Measurements from ENCODE around the gene YBX3. TPM values are rescaled to one million over a fixed set of nuclear protein-coding genes. Genes with fewer than 3 reads are reported as not detected.

YBX3 gene
- total RNA-seq: 64.5 and 153 TPM in 2 replicates

DNA sequence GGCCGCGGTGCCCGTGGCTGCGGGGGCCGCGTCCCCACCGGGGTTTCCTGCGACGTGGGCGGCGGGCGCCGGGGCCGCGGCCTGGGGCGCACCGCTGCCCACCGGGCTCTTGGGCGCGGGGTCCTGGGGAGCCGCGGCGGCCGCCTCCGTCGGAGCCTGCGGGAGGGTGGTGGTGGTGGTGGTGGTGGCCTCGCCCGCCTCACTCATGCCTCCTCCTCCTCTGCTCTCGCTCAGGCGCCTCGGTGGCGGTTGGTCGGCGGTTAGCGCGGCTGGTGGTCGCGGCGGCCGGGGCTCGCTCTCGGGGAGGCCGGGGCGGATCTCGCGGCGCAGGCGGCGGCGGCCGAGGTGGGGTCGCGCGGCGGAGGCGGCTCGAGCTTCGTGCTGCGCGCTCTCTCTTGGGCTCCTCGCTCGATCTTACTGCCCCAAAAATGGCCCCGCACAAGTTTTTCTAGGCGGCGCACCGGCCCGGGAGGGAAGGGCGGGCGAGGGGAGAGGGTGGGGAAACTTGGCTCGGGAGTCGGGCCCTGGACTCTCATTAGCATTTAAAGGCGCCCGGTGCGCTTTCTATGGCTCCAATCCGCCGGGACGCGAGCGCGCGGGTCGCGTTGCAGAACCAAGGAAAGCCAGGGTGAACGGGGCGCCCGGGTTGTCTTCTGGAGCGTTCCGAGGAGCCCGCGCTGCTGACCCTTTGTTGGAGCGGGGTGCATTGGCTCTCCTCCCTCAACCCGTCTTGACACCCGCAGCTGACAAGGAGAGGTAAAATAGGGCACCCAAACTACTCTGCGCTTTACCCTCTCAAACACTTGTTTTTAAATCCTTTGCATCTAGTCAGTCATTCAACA is at the start of gene YBX3:
YBX3 (minus strand) TSS at position 419 of the 842 bp plus-strand sequence; CDS start at position 207, 212 bp downstream.

DNA sequence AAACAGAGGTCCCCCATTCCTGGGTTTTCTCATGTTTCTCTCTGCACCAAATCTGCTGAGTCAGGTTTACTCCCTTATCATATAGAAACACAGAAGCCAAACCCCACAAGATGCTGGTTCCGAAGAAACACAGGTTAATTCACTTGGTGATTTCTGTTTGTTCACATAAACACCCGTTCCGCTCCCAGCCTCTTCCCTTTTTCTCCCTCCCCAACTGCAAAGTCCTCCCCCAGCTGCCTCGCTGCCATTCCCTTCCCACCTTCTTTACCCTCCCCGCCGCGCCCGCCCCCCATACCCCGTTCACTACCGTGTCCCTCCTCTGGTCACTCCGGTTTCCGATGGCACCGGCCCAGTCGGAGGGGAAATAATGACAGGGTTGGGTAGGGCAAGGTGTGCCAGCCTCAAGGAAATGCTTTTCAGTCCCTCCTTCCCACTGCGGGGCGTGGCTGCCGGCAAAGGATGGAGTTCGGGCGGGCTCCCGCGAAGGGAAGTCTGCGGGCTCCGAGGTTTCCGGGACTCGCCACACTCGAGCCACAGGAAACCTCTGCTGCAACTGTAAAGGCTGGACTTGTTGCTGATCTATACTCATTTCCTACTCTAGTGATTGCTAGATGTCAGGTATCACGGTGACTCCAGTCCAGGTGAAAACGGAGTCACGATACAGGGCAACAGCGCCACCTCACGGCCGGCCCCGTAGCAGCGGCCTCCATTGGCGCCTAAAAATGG is 49.3 kb downstream of the YBX3 start, which contains the start of gene STYK1:
STYK1 (minus strand) TSS at position 394 of the 726 bp plus-strand sequence. CDS start 39,434 bp downstream, outside the sequence.

Other genes starting within 250 kb of the YBX3 start
- gene EIF2S3B, start 217.4 kb downstream of the YBX3 start, total RNA-seq: 0.85 and 1.3 TPM in 2 replicates
- 16.3 and 22.6 TPM in 2 replicates for gene MAGOHB, start 109.7 kb downstream of the YBX3 start, total RNA-seq
- gene STYK1, start 49.3 kb downstream of the YBX3 start, total RNA-seq: 2.0 and 4.8 TPM in 2 replicates
- under 0.01 TPM in 1 of 2 replicates, not detected in the other for gene TAS2R7, start 79.3 kb upstream of the YBX3 start, total RNA-seq
- gene TAS2R8, start 84.0 kb upstream of the YBX3 start, total RNA-seq: under 0.01 TPM in 1 of 2 replicates, not detected in the other
- gene TAS2R9, start 86.8 kb upstream of the YBX3 start, total RNA-seq: not detected in 2 replicates
- under 0.01 and 0.19 TPM in 2 replicates for gene TAS2R10, start 103.0 kb upstream of the YBX3 start, total RNA-seq
- 0.28 and 1.2 TPM in 2 replicates for gene PRR4, start 126.2 kb upstream of the YBX3 start, total RNA-seq
- gene PRH1, start 160.9 kb upstream of the YBX3 start, total RNA-seq: 7.3 and 18.3 TPM in 2 replicates
- gene TAS2R13, start 186.2 kb upstream of the YBX3 start, total RNA-seq: 0.58 and 1.1 TPM in 2 replicates
- 0.19 TPM in 1 of 2 replicates, not detected in the other for gene PRH2, start 205.9 kb upstream of the YBX3 start, total RNA-seq
- gene TAS2R14, start 215.9 kb upstream of the YBX3 start, total RNA-seq: 1.5 and 3.7 TPM in 2 replicates

Data from regular cardiac myocyte (primary cell).